Psoas muscle (tissue), 8 donors: ENCODE data around the gene C14orf132. TPM values are rescaled to one million over a fixed set of nuclear protein-coding genes. Genes with fewer than 3 reads are reported as not detected.

Source experiments
- ATAC-seq, 4 donors: fragments of 200-7000 bp; cut with Tn5 transposase; one replicate each; pipeline ENCODE4 v1.9.1; 2020; ENCODE audit warnings: moderate library complexity in 3 of 4, mild to moderate bottlenecking in 2 of 4
- DNase-seq, 2 donors: peaks; one replicate each; pipeline ENCODE4 v3.0.0-alpha.2; 2020
- H3K27ac ChIP-seq: fragments of 200-600 bp; one replicate; pipeline ENCODE4 v1.8.0; 2022
- H3K27me3 ChIP-seq, 3 donors: fragments of 200-600 bp in 1 of 3; one replicate each; pipeline versions ENCODE4 v1.6.1 to v1.8.0; 2013 to 2022; ENCODE audit warnings: low read length in 2 of 3, mild to moderate bottlenecking in 2 of 3, moderate library complexity in 1 of 3; ENCODE audit not compliant: insufficient read depth in 3 of 3
- H3K36me3 ChIP-seq, 2 donors: fragments of 200-600 bp in 1 of 2; one replicate each; pipeline versions ENCODE4 v1.6.1 to v1.8.0; 2013 to 2022; ENCODE audit warnings: low read depth in 1 of 2, mild to moderate bottlenecking in 1 of 2, moderate library complexity in 1 of 2; ENCODE audit not compliant: insufficient read depth in 1 of 2
- H3K4me1 ChIP-seq: fragments of 200-600 bp; one replicate; pipeline ENCODE4 v1.8.0; 2022
- H3K4me3 ChIP-seq: fragments of 200-600 bp; one replicate; pipeline ENCODE4 v1.8.0; 2022; ENCODE audit warnings: mild to moderate bottlenecking
- H3K9me3 ChIP-seq: fragments of 200-600 bp; one replicate; pipeline ENCODE4 v1.8.0; 2022
- WGBS, 3 donors: extraction: QIAGEN DNeasy Blood & Tissue Kit; methylation state at CpG; one replicate each; pipeline versions ENCODE4 v1.1.6 to v1.1.7; 2013; 5-methylcytosine and 5-hydroxymethylcytosine counted together
- intact Hi-C, 2 donors: fragments of 100-400 bp; cut with DNase I; formaldehyde crosslinking; loops; one replicate each; pipeline versions ENCODE4 v1.11.0 to v1.14.2; 2022
- polyA plus RNA-seq, 3 donors: library from polyadenylated mRNA; stranded (reverse); fragments of 200-250 nt; gene quantifications; one replicate each; pipeline ENCODE4 v1.2.3, GENCODE V29; 2013
- total RNA-seq, 4 donors: library from RNA; stranded (reverse); fragmentation: NEBNext Ultra II Directional in 2 of 4; extraction: Animal tissue kit (Norgen Biotek cat#: 25700) in 2 of 4; gene quantifications; one replicate each; pipeline versions ENCODE4 v1.2.1 to v1.2.4, GENCODE V29; 2021 to 2023
- TF ChIP-seq, protein P1 (sequence below): fragments of 200-600 bp; IDR thresholded peaks from one replicate; pipeline ENCODE4 v1.8.0; 2022; ENCODE audit warnings: antibody characterized with exemption
- donor health status: healthy with polysubstance abuse.
- donor health status: DM: no; HTN: no; CAD: no; lungs with moderate emphysema.
- donor health status: Bipolar disorder and iron deficiency.
- donor health status: healthy.
- donor health status: DM: yes; HTN: yes; CAD: no.
- donor health status: DM: no; HTN: no; CAD: no.
- donor health status: DM: no; HTN: no; CAD: no.
- donor health status: DM: yes; HTN: yes; CAD: no.

Gene C14orf132
- total and polyA plus RNA-seq, 7 donors = 0.57 to 5.3 (median 0.86) TPM

DNA sequence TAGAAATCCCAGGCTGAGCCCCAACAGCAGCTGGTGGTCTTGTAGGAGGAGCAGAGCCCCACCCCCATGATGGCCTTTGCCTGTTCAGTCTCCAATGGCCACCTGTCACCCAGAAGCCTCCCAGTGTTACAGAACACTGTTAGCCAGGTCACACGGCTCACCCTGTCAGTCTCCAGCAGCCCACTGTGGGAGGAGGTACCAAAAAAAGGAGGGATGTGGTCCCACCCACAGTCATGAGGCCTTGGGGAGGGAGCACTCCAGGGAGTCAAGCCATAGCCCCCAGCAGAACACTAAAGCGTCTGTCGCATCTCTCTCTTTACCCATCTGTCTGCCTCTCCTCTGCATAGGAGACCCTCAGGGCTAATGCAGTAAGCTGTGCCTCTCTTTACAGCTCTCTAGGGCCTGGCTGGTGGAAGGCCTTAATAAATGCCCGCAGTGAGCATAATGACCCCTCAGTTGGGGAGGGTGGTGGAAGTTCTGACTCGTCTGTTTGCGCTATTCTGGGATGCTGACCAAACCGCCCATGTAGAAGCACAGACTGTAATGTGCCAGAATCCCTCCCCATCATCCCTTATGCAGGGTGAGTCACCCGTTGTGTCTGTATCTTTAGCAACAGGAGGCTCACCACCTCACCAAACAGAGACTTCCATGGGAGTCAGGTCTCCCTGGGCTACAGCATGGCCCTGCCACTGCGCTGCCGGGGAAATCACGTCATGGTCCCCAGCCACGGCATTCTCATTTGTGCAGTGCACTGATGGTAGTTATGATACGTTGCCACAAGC, 14.6 kb downstream of the C14orf132 start:
- TF ChIP-seq, protein P1, sequence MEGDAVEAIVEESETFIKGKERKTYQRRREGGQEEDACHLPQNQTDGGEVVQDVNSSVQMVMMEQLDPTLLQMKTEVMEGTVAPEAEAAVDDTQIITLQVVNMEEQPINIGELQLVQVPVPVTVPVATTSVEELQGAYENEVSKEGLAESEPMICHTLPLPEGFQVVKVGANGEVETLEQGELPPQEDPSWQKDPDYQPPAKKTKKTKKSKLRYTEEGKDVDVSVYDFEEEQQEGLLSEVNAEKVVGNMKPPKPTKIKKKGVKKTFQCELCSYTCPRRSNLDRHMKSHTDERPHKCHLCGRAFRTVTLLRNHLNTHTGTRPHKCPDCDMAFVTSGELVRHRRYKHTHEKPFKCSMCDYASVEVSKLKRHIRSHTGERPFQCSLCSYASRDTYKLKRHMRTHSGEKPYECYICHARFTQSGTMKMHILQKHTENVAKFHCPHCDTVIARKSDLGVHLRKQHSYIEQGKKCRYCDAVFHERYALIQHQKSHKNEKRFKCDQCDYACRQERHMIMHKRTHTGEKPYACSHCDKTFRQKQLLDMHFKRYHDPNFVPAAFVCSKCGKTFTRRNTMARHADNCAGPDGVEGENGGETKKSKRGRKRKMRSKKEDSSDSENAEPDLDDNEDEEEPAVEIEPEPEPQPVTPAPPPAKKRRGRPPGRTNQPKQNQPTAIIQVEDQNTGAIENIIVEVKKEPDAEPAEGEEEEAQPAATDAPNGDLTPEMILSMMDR = no peak
- H3K4me1 ChIP-seq = no peaks in the 10 kb centered on the region
- no peak overlapping the region for H3K4me3 ChIP-seq
- 44 to 62% (median 47%) methylated on average over 12 to 13 of the region's 13 CpGs for WGBS, 3 donors
- ATAC-seq (peak; percentile 48 to 90 (median 70)), DNase-seq (peak in 1 of 2 donors; percentile 63)
- no peaks in the 10 kb centered on the region for H3K36me3 ChIP-seq
- H3K9me3 ChIP-seq = no peaks in the 10 kb centered on the region
- intact Hi-C loops = no loop called here
- H3K27ac ChIP-seq = no peak overlapping the region
- peaks cover 0 to 5% (median 0%) of the 10 kb centered on the region in 3 donors for H3K27me3 ChIP-seq

DNA sequence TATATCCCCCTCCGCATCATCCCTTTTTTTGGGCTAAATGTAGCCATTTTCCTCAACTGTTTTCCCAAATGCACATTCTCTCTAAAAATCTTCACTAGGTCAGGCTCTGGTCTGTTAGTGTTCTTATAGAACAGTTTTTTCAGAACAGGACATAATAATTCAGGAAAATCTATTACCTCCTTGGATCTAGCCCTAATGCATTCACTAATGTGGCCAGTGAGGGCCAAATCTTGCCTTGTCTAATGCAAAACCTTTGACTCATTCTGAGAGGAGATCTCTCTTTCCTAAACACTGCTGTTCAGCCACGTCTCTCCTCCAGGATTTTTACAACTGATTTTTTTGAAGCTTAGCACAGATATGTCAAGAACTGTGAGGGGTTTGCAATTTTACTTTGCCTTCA, 15.5 kb downstream of the C14orf132 start:
- WGBS, 3 donors = 79 to 83% (median 83%) methylated on average over 2 of the region's 2 CpGs
- Histone ChIP-seq H3K27me3 (peaks cover 0 to 5% (median 0%) of the 10 kb centered on the region in 3 donors), H3K4me3 (no peak overlapping the region), H3K27ac (no peak overlapping the region), H3K4me1 (no peaks in the 10 kb centered on the region), H3K36me3 (no peaks in the 10 kb centered on the region), H3K9me3 (no peaks in the 10 kb centered on the region)
- ATAC-seq (no peak), DNase-seq (no peak)
- intact Hi-C loops = no loop called here
- TF ChIP-seq, protein P1 = no peak

DNA sequence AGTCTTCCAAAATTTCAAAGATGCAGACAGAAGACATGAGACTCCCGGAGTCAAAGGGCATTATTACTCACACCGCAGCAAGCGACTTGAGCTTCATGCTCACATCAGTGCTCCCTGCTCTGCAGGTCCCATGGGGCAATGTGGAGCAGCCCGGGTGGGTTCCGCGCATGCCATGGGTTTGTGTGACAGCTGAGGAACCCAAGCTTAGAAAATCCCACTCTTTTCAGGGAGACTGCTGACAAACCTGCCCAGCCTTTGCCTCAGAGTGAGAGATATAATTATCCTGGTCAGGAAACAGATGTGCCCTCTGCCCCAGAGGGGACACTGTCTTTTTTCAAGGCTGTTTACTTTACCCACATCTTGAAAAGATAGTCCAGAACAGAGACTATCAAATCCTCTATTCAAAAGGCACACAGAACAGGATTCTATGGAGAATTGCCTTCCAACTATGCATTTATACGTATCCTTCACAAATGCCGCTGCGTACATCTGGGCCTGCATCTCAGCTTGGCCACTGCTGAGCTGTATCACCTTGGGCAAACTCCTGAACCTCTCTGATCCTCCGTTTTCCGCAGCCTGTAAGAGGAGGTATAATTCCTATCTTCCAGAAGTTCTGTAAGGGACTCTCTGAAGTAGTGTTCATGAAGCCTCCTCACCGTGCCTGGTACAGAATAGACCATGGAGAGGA, 16.0 kb downstream of the C14orf132 start:
- DNase-seq = no peak

DNA sequence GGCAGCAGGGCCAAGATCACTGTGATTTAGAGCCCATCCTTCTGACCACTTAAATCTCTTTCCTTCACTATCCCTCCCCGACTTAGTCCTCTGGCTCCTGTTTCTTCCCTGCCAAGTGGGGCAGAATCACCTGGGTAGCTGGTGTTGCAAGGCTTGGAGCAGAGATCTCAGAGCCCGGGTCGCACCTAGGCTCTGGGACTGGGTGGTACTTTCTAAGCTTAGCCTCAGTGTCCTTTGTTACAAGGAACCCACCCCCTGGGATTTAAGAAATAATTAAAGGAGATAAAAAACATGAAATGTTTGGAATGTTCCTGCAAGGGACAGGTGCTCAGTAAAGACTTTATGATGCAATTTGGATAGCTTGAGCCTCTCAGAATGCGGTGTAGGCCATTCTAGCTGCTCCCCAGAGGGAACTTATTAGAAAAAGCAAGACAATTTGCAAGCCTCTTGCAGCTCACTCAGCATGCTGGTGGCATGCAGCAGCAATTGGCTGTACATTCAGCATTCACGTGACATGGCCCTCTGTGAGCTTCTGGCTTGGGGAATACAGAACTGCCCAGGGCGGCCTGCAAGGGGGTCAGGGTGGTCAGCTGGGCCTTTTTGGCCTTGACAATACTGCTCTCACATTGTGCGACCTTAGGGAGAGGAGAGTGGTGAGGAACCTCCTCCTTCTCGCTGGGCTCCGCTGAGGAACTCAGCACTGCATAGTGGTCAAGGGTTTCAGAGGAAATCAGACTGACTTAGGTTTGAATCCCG, 16.8 kb downstream of the C14orf132 start:
- Histone ChIP-seq H3K4me3 (no peak overlapping the region), H3K4me1 (no peaks in the 10 kb centered on the region), H3K27ac (no peak overlapping the region), H3K27me3 (peaks cover 0 to 5% (median 0%) of the 10 kb centered on the region in 3 donors), H3K36me3 (no peaks in the 10 kb centered on the region), H3K9me3 (no peaks in the 10 kb centered on the region)
- intact Hi-C loops = no loop called here
- 71 to 84% (median 71%) methylated on average over 10 of the region's 10 CpGs for WGBS, 3 donors
- TF ChIP-seq, protein P1 = no peak
- ATAC-seq = no peak
- DNase-seq = no peak

More for the DNA sequence above, 16.0 kb downstream of the C14orf132 start:
- intact Hi-C loops = no loop called here
- no peak for ATAC-seq
- 68 to 76% (median 74%) methylated on average over 12 of the region's 12 CpGs for WGBS, 3 donors
- H3K9me3 ChIP-seq = no peaks in the 10 kb centered on the region
- no peak overlapping the region for H3K27ac ChIP-seq
- H3K36me3 ChIP-seq = no peaks in the 10 kb centered on the region
- no peak overlapping the region for H3K4me3 ChIP-seq
- H3K4me1 ChIP-seq = no peaks in the 10 kb centered on the region
- TF ChIP-seq, protein P1 = no peak
- peaks cover 0 to 5% (median 0%) of the 10 kb centered on the region in 3 donors for H3K27me3 ChIP-seq
